PFSK-1 (cell line): ENCODE results near the gene GOLT1B.

Experiments used
- FOXP2 ChIP-seq: optimal IDR thresholded peaks from 2 replicates; pipeline ENCODE3; 2011; ENCODE audit warnings: borderline replicate concordance, control low read depth, inconsistent platforms; ENCODE audit not compliant: insufficient read depth; ENCODE audit errors: extremely low read length, extremely low read depth
- POLR2AphosphoS5 ChIP-seq: IDR thresholded peaks from 2 replicates; pipeline ENCODE4 v1.6.1; 2012; ENCODE audit warnings: low read depth, mild to moderate bottlenecking, control low read depth, low read length, moderate library complexity
- SIN3A ChIP-seq: IDR thresholded peaks from 2 replicates; pipeline ENCODE4 v1.6.1; 2012; ENCODE audit warnings: mild to moderate bottlenecking, low read length, moderate library complexity, borderline replicate concordance; ENCODE audit not compliant: insufficient read depth
- TAF1 ChIP-seq: IDR thresholded peaks from 2 replicates; pipeline ENCODE4 v1.6.1; 2012; ENCODE audit warnings: low read length, control low read depth, borderline replicate concordance; ENCODE audit not compliant: insufficient read depth
- TF ChIP-seq, protein P1 (sequence below), 2 experiments: IDR thresholded peaks; 2 replicates each; pipeline versions ENCODE4 v1.6.1 to v1.8.0; 2011 to 2012; ENCODE audit warnings: low read depth in 2 of 2, low read length in 2 of 2, control low read depth in 1 of 2, inconsistent platforms in 1 of 2, mild to moderate bottlenecking in 1 of 2, moderate library complexity in 1 of 2; ENCODE audit not compliant: insufficient read depth in 1 of 2

The GOLT1B gene

DNA sequence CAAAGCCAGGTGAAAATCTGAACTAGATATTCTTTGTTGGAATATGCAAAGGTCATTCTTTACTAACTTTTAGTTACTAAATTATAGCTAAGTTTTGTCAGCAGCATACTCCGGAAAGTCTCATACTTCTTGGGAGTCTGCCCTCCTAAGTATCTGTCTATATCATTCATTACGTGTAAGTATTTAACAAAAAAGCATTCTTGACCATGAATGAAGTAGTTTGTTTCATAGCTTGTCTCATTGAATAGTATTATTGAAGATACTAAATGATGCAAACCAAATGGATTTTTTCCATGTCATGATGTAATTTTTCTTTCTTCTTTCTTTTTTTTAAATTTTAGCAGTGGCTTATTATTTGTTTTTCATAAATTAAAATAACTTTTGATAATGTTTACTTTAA is 14.7 kb downstream of the GOLT1B start:
- no peak for TF ChIP-seq SIN3A
- TF ChIP-seq FOXP2 = no peak
- no peak for TF ChIP-seq TAF1
- TF ChIP-seq, protein P1, sequence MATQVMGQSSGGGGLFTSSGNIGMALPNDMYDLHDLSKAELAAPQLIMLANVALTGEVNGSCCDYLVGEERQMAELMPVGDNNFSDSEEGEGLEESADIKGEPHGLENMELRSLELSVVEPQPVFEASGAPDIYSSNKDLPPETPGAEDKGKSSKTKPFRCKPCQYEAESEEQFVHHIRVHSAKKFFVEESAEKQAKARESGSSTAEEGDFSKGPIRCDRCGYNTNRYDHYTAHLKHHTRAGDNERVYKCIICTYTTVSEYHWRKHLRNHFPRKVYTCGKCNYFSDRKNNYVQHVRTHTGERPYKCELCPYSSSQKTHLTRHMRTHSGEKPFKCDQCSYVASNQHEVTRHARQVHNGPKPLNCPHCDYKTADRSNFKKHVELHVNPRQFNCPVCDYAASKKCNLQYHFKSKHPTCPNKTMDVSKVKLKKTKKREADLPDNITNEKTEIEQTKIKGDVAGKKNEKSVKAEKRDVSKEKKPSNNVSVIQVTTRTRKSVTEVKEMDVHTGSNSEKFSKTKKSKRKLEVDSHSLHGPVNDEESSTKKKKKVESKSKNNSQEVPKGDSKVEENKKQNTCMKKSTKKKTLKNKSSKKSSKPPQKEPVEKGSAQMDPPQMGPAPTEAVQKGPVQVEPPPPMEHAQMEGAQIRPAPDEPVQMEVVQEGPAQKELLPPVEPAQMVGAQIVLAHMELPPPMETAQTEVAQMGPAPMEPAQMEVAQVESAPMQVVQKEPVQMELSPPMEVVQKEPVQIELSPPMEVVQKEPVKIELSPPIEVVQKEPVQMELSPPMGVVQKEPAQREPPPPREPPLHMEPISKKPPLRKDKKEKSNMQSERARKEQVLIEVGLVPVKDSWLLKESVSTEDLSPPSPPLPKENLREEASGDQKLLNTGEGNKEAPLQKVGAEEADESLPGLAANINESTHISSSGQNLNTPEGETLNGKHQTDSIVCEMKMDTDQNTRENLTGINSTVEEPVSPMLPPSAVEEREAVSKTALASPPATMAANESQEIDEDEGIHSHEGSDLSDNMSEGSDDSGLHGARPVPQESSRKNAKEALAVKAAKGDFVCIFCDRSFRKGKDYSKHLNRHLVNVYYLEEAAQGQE (IDR thresholded peaks at IDR 0.05; ENCODE audit: insufficient read depth in 1 of 2, low read depth in 2 of 2, low read length in 2 of 2) = no peak
- TF ChIP-seq POLR2AphosphoS5 = no peak

DNA sequence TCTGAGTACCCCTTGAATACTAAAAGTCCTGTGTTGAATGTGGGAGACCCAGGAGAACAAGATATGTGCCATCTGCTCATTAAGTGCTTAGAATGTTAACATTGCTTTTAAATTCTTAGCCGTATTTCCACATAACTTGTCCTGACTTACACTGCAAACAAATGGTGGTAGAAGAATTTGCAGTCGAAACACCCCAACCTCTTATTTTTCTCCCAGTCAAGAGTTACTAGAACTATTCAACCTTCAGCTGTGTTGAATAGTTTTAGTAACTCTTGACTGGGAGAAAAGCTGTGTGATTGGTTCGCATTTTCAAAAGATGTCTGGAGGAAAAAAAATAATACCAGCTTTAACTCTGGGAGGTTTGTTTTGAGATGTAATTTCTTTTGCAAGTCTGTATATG is 16.9 kb downstream of the GOLT1B start:
- TF ChIP-seq SIN3A (no peak), FOXP2 (no peak), TAF1 (no peak), POLR2AphosphoS5 (no peak)
- TF ChIP-seq, protein P1 (IDR thresholded peaks at IDR 0.05; ENCODE audit: insufficient read depth in 1 of 2, low read depth in 2 of 2, low read length in 2 of 2) = no peak

DNA sequence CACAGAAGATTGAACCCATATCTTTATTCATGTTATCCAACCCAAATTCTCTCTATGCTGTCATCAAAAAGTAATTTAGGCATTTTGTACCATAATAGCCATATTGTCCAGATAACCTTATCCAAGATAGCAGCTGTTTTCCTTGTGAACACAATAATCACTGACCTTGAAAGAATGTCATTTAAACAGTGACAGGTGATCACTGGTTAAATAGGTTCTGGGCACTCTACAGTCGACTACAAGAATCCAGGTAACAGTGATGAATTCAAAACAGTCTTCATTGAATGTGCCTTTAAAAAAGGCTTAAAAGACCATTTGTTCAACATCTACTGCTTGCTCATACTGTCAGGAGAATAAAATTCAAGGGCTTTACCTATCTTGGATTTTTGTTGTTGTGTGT is 20.0 kb downstream of the GOLT1B start:
- TF ChIP-seq FOXP2 (no peak), SIN3A (no peak), TAF1 (no peak), POLR2AphosphoS5 (no peak)
- TF ChIP-seq, protein P1 (IDR thresholded peaks at IDR 0.05; ENCODE audit: insufficient read depth in 1 of 2, low read depth in 2 of 2, low read length in 2 of 2) = no peak

DNA sequence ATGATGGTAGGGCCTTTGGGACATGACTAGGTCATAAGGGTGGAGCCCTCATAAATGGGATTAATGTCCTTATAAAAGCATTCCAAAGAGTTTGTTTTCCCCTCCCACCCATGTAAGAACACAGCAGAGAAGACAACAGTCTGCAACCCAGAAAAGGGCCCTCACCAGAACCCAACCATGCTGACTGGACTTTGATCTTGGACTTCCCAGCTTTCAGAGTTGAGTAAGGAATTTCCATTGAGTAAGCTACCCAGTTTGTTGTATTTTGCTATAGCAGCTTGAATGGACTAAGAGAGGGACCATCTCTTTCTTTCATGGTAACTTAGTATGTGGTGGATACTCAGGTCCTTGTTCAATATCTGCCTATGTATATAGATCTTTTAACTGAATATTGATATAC is 21.6 kb downstream of the GOLT1B start:
- TF ChIP-seq TAF1 = no peak
- TF ChIP-seq, protein P1 (IDR thresholded peaks at IDR 0.05; ENCODE audit: insufficient read depth in 1 of 2, low read depth in 2 of 2, low read length in 2 of 2) = no peak
- TF ChIP-seq SIN3A = no peak
- no peak for TF ChIP-seq FOXP2
- TF ChIP-seq POLR2AphosphoS5 = no peak

DNA sequence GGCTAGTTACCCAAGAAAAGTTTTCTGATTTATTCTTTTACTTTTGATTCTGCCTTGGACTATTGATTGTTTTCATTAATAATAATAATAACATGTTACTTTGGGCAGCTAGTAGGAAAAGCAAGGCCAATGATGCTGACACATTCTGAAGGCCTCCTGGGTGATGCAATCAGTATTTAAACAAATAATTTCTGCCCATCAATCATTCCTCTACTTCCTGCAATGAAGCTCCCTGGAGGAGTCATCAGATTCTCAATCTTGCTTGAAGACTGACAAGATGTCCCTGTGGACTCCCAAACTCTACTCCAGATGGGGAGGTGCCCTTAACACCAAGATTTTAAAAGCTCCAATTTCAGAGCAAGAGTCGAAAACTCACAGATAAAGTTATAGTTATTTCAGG is 24.5 kb downstream of the GOLT1B start, which contains the start of gene SPX:
SPX (plus strand) TSS at position 244 of the 400 bp plus-strand sequence. CDS start 177 bp downstream, outside the sequence.
- no peak for TF ChIP-seq FOXP2
- TF ChIP-seq POLR2AphosphoS5 = no peak
- TF ChIP-seq, protein P1 (IDR thresholded peaks at IDR 0.05; ENCODE audit: insufficient read depth in 1 of 2, low read depth in 2 of 2, low read length in 2 of 2) = no peak
- TF ChIP-seq SIN3A = no peak
- no peak for TF ChIP-seq TAF1
